HG02623 (cell line): Measurements from ENCODE around the gene KRT72.

Experiments used
- ATAC-seq: cut with Tn5 transposase; IDR thresholded peaks from one replicate; pipeline ENCODE4 v1.9.1; 2021; ENCODE audit warnings: moderate library complexity; ENCODE audit not compliant: unreplicated experiment

KRT72 gene

GRCh38 chr12:52581481-52581880 lies 19.8 kb downstream of the KRT72 start:
- ATAC-seq: no peak

GRCh38 chr12:52581066-52581465 lies 20.2 kb downstream of the KRT72 start:
- ATAC-seq: no peak

GRCh38 chr12:52580496-52580895 lies 20.8 kb downstream of the KRT72 start:
- ATAC-seq: no peak

- ATAC-seq: no peak
These were observed 21.5 kb downstream of the KRT72 start for GRCh38 chr12:52579468-52580465.

- ATAC-seq: no peak
These were observed 22.8 kb downstream of the KRT72 start for GRCh38 chr12:52578469-52578868.

GRCh38 chr12:52577316-52577715 lies 23.9 kb downstream of the KRT72 start:
- no peak for ATAC-seq

GRCh38 chr12:52575948-52576347 lies 25.3 kb downstream of the KRT72 start:
- ATAC-seq: no peak

GRCh38 chr12:52575256-52575655 lies 26.0 kb downstream of the KRT72 start:
- no peak for ATAC-seq

GRCh38 chr12:52573743-52574142 lies 27.5 kb downstream of the KRT72 start, which contains the start of gene KRT74:
KRT74 (minus strand) TSS chr12:52573843; CDS start chr12:52573777, 66 bp downstream.
- no peak for ATAC-seq

GRCh38 chr12:52573306-52573705 lies 28.0 kb downstream of the KRT72 start:
- no peak for ATAC-seq

- no peak for ATAC-seq
These were observed 30.8 kb downstream of the KRT72 start for GRCh38 chr12:52570511-52570910.

- ATAC-seq: no peak
These were observed 33.2 kb downstream of the KRT72 start for GRCh38 chr12:52568111-52568510.

GRCh38 chr12:52566847-52567291 lies 34.4 kb downstream of the KRT72 start:
- ATAC-seq: no peak

- ATAC-seq: no peak
These were observed 36.7 kb downstream of the KRT72 start for GRCh38 chr12:52564582-52564981.

- no peak for ATAC-seq
These were observed 39.3 kb downstream of the KRT72 start for GRCh38 chr12:52561880-52562449.

- ATAC-seq: no peak
These were observed 41.3 kb downstream of the KRT72 start for GRCh38 chr12:52559979-52560378.

- no peak for ATAC-seq
These were observed 42.4 kb downstream of the KRT72 start for GRCh38 chr12:52558781-52559445.

GRCh38 chr12:52557476-52557875 lies 43.8 kb downstream of the KRT72 start:
- ATAC-seq: no peak

- no peak for ATAC-seq
These were observed 45.7 kb downstream of the KRT72 start for GRCh38 chr12:52555577-52555976.

GRCh38 chr12:52552681-52553195 lies 48.5 kb downstream of the KRT72 start, which contains the start of gene KRT71:
KRT71 (minus strand) TSS chr12:52553145; CDS start chr12:52553077, 68 bp downstream.
- ATAC-seq: no peak

- no peak for ATAC-seq
These were observed 49.2 kb downstream of the KRT72 start for GRCh38 chr12:52552055-52552454.
